ENCODE data around the gene CD5L.

CD5L gene

GRCh38 chr1:157841708-157842107, at the start of gene CD5L:
Gene CD5L (minus strand): TSS chr1:157841808. CDS start chr1:157841701, 107 bp downstream.
- DNase-seq = no peak

DNA sequence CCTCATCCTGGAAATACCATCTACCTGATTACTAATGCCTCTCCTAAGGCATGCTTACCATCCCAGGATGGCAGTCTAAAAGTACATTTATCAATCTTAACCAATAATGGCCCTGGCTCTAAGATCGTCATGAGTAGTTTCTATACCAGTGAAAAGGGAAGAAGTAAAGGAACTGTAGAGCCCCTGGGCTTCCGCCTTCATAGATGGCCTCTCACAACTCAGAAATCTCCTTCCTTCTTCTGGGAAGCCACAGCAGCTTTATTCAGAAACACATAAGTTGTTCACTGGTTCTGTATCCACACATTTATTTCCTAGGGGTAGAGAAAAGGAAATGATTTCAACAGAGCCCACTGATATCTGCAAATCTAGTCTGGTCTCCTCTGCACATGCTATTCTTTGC, 41.0 kb upstream of the CD5L start:
- no peak for DNase-seq

DNA sequence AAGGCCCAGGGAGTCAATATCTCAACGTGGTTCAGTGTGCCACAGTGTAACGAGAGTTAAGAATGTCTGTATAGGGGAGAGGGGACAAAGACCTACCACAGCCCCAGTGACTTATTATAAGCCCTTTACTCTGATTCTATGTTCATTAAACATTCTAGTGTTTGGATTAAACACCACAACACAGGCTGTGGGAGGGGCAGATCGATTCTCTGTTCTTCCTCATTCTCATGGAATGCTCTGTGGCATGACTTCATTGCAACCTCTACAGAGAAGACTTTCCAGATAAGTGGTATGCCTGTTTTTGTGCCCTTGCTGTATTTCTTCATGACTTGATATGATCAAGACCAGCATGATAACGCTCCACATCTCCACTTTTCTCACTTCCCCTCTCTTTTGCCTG, 39.0 kb upstream of the CD5L start:
- no peak for DNase-seq

GRCh38 chr1:157878059-157878458, 36.5 kb upstream of the CD5L start:
- DNase-seq = no peak

- DNase-seq = no peak
Measured at GRCh38 chr1:157870490-157870889, 28.9 kb upstream of the CD5L start.

- DNase-seq = no peak
Measured at GRCh38 chr1:157868654-157869053, 27.0 kb upstream of the CD5L start.

DNA sequence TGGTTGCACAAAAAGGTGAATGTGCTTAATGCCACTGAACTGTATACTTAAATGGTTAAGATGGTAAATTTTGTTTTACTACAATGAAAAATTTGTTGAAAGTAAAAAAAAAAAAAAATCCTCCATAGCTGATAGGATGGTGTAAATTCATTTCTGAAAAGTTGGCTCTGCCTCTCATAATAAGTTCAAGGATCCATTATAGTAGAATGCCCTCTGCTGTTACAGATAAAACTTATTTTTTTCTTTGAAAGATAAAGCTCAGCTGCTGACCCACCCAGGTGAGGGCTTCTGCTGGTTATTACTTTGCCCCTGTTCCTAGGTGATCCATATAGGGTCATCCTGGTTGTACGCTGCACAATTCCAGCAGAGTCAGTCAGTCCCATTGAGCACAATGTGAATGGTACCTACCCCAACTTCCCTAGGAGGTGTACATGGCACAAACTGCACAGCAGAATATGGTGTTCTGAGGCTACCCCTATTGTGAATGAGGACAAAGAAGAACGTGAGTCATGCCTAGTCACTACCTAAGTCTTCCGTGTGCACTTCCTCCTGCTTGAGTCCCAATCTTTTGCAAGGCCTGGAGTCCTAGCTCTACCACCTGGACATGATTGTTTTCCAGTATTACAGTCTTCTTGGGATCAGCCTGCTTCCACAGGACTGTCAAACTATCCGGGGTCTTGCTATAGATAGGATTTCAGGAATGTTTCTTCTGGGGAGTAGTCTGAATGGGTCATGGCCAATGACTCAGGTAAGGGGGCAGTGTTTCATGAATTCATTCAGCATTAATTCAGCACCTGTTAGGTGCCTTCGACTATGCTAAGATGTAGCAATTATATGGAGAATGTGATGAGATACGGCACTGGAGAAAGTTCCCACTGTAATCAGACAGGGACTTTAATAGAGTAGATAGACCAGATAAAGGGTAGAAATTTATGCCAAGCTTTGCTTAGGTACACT, 20.8 kb upstream of the CD5L start:
- no peak for DNase-seq

DNA sequence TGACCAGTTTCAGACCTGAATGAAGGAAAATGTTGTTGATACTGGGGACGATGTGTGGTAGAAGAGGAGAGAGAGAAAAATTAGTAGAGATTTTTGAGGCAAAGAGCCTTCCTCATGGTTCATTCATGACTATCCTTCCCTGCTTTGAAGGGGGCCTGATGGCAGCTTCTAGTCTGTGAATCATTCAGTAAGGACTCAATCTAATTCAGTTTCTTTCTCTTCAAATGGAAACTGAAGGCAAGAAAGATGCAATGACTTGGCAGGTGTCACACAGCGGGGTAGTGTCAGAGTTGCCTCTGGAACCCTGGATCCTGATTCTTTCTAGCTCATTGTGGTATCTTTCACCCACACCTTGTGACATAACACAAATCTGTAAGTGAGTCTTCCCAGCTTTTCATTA, 14.9 kb upstream of the CD5L start:
- no peak for DNase-seq

DNA sequence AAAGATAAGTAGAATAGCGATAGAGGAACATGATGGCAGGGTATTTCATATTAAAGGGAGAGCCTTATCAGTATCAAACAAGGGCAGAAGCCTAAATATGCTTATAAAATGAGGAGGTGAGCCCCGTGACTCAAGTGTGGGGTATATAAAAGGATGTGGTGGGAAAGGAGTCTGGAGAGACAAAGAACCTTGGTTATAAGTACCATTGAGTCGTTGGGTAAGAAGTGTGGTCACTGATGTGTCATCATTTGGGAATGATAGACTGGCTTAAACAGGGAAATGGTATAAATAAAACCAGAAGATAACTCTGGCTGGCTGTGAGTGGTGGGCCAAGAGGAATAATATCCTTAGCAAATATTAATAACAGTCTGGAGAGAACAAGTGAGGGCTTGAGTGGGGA, 10.9 kb upstream of the CD5L start:
- DNase-seq = no peak

DNA sequence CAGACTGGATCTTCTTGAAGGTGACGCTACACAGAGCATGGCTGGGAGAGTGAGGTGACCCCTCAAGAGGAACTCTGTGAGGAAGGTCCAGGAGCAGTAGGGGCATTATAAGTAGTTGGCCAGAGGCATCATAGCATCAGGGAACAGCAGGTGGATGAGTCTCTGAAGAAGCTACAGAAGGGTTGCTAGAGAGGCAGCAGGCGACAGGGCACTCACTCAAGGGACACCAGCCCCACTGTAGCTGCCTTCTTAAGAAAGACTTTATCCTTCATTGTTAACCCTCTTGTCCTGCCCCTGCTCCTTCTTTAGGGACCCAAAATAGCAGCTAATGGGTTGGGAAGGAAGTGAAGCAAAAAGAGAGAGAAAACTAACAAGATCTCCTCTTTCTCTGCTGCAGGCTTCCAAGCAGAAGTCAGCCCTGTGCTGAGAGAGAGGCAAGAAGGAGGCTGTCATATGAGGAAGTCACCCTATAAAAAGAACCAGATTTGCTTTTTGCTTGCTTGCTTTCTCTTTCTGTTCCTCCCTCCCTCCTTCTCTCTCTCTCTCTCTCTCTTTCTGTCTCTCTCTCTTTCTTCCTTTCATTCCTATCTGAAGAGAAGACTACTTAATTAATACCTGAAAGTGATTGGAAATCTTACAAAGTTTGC, 7.7 kb upstream of the CD5L start:
- DNase-seq = no peak

GRCh38 chr1:157844089-157844830, 2.7 kb upstream of the CD5L start:
- DNase-seq = no peak

DNA sequence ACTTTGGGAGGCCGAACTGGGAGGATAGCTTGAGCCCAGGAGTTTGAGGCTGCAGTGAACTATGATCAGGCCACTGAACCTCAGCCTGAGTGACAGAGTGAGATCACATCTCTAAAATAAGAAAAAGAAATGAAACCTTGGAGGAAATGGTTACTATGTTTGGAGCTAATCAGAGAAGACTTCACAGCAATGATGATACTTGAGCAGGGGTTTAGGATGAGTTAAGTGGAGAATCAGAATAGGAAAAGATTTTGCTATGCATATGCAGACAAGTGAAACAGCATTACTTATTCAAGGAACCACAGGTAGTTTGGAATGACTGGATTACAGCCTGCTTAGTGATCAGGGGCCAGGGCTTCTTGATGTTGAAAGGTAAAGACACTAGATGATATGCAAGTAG, 1.3 kb upstream of the CD5L start:
- no peak for DNase-seq

DNA sequence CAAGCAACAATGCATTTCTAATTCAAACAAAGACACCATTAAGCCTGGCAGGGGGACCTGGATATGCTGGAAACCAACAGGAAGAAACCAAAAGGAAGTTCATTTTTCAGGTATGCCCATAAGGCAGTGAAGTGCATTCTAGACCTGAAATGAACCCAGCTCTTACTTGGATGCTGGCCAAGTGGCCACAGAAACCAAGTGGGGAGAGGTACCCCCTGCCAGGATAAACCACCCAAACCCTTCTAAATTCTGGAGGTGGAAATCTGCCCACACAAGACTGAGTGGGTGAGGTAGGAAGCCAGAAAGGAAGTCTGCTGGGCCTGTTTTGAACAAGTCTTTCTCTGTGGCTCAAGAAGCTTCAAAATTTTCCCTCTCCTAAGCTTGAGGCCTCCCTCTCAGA, 2.6 kb downstream of the CD5L start:
- no peak for DNase-seq

- DNase-seq = no peak
Measured at GRCh38 chr1:157834430-157834829, 7.2 kb downstream of the CD5L start.

DNA sequence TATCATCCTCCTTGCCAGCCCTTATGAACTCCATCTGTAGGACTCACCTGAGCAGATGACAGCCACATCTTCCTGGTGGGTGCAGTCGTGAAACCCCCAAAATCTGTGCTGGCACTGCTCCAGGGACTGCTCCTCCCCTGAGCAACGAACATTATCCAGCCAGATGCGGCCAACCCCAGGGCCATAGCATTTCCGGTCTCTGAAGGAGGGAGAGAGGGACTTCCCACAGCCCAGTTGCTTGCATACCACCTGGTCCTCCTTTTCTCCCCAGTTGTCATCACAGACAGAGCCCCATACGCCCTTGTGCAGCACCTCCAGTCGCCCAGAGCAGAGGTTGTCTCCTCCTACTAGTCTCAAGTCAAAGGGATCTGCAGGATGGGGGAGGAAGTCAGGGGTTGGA, 8.5 kb downstream of the CD5L start:
- DNase-seq = no peak

DNA sequence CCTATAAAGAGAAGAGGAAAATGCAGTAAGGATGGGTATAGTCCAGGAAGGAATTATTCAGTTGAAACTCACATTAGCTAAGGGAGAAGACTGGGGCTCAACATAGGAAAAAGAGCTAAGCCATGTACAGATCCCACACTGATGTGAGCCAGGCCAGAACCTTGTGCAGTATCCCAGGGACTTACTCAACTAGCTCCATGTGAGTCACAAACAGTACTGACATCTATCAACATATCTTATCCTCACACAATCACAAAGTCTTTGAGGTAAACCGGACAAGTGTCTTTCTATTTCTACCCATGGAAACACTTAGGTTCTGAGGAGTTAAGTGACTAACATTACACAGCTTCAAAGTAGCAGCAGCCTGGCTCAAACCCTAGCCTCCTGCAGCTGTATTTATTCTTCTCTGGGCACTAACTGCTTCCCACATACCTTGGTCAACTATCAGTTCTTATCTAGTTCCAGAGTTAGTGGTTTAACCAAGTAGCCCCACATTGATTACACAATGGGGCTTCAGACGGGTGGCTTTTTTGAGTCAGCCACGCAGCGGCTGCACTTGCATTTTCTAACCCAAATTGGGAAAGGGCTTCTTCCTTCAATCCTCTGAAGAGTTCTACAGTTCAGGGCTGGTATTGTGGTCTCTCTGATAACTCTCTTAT, 9.5 kb downstream of the CD5L start:
- no peak for DNase-seq

- no peak for DNase-seq
Measured at GRCh38 chr1:157830887-157831286, 10.7 kb downstream of the CD5L start.

DNA sequence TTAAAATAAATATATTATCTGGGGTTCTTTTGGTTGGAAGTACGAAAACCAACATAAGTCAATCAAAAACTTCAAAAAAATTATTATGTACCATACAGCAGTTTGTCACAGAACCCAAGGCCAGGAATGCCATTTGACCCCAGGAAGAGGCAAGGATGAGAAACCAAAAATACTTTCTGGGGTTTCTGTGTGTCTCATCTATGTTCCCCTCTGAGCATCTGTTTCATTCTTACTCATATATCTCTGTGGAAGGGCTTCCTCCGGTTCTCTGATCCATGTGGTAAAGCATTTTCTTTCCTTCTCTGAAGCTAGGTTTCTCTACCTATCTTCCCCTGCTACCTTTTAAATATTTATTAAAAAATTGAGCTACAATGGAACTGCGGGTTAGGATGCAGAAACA, 11.9 kb downstream of the CD5L start:
- DNase-seq = no peak

DNA sequence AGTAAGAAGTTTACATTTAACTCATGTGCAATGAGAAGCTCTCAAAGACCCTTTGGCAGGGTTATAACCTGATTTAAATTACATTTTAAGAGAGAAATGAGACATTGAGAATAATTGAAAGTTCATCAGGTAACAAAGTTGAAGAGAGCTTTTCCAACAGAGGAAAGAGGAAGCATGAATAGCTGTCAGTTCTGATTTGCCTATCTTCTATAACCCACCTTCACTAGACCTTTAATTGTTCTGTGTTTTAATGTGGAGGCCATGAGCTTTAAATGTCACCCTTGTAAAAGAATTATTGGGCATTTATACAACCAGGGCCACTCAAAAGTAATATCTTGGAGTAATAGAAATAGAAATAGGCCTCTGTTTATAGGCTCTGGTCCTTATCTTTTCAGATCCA, 12.4 kb downstream of the CD5L start:
- DNase-seq = no peak

DNA sequence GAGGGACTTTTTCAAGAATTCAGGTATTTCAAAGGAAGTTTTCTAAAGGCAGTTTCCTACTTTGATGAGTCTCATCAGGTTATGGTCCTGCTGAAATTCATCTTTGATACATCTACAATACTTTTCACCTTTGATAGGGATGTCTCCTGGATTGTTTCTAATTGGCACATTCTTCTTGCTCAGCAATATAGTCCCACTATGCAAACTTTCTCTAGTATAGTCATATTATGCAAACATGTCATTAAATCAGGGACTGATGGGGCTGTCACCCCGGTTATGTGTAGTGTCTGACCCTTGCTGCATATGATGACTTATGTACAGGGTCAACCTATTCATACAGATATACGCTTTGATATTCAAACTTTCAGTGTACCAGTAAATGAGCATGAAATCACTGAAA, 21.3 kb downstream of the CD5L start:
- no peak for DNase-seq

GRCh38 chr1:157819896-157820295, 21.7 kb downstream of the CD5L start, which contains the start of gene FCRL1:
Gene FCRL1 (minus strand): TSS chr1:157820120. CDS start chr1:157820037, 83 bp downstream.
- DNase-seq = no peak

DNA sequence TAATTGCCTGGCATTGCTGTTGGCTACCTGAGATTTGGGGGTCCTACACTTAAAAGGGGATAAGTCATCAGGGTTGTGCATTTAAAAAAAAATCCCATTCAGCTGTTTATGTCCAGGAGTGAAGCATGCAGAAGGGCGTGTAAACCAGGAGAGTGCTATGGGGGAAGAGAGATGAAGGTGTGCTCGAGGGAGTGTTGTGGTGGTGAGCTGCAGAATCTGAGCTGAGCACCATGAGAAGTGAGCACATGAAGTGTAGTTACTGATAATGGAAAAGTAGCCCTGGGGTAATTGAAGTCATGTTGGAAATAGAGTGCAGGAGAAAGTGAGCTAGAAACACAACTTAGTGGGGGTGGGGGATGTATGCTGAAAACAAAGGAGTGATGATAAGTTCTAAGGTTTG, 22.4 kb downstream of the CD5L start:
- DNase-seq = no peak

DNA sequence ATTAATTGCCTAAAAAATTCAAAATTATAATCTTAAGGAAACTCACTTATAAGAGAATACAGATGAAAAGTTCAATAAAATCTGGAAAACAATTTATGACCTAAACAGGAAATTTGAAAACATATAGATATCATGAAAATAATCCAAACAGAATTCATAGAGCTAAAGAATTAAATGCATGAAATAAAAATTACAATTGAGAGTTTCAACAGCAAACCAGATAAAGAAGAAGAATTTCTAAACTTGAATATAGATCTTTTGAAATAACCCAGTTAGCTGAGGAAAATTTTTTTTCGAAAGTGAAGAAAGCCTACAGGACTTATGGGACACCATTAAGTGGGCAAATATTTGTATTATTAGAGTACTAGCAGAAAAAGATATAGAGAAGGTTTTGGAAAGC, 28.3 kb downstream of the CD5L start:
- no peak for DNase-seq

Measured in stimulated activated CD4-positive, alpha-beta T cell treated with anti-CD3 and anti-CD28 coated beads, Interleukin-2, amount 100 ng/mL, for 48 hours (primary cell).